NCI-H526 treated with DMSO at 0.1 percent for 48 hours (cell line): ENCODE measurements around the gene NCOA4.
"Not testable (repeated sequence)": the region's sequence is repeated elsewhere in the genome, so short reads cannot be mapped to it uniquely, and the experiment has no call there.

Experiments
- DNase-seq: peaks from one replicate; lab custom pipeline; 2025; lab: John Stamatoyannopoulos, UW

NCOA4 gene

DNA sequence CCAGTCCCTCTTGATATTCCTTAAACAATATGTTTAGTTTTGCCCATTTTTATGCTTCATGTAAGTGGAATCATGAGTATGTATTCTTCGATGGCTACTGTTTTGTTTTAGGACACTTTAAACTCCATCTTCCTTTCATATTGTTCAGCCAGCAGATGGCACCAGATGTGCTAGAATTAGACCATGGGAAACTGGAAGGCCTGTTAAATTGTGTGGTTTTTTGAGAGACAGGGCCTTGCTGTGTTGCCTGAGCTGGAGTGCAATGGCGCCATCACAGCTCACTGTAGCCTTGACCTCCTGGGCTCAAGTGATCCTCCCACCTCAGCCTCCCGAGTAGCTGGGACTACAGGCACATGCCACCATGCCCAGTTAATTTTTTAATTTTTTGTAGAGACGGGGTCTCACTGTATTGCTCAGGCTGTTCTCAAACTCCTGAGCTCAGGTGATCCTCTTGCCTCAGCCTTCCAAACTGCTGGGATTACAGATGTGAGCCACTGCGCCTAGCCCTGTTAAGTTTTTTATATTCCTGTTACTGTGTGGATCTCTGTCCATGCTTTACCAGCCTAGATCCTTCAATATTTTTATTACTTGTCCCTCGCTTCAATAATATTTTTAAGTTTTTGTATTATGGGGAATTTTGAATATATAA lies 46.8 kb downstream of the NCOA4 start:
- not testable (repeated sequence) for DNase-seq

DNA sequence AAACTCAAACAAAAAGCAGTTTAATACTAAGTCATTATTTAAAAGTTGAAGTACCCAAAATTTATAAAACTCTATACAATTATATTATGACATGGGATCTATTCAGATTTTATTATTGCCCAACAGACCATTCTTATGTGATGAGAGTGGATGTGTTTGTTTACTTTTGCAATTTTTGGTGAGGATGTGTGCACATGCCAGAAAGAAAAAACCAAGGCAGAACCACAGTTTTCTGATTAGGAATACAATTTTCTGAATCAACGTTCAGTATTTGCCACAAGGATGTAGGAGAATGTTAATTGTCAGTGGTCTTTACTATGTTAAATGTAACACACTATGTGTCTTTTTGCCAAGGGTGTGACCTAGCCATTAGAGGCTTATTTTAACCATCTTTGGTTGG lies 49.1 kb downstream of the NCOA4 start:
- not testable (repeated sequence) for DNase-seq

DNA sequence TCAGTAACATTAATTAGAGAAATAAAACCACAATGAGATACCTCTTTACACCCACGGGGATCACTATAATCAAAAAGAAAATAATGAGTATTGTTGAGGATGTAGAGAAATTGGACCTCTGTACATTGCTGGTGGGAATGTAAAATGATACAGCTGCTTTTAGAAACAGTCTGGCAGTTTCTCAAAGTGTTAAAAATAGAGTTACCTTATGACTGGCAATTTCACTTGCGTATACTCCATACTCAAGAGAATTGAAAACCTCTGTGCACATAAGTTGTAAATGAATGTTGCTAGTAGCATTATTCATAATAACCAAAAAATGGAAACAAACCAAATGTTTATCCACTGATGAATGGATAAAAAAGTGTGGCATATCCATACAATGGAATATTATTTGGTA lies 51.9 kb downstream of the NCOA4 start:
- DNase-seq: not testable (repeated sequence)

DNA sequence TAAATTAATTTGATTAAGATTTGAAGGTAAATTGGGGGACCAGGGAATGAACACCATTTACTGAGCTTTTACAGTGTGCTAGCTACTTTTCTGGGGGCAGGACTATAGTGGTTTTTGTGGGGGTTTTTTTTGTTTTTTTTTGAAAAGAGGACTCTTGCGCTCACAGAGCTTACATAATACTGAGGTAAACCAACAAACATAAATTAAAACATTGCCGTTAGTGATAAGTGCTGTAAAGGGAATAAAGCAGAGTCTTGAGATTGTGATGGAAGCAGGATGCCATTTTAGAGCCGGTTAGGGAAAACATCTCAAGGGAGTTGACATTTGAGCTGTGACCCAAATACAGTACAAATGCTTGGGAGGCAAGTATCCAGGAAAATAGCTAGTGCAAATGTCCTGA lies 56.4 kb downstream of the NCOA4 start:
- not testable (repeated sequence) for DNase-seq

DNA sequence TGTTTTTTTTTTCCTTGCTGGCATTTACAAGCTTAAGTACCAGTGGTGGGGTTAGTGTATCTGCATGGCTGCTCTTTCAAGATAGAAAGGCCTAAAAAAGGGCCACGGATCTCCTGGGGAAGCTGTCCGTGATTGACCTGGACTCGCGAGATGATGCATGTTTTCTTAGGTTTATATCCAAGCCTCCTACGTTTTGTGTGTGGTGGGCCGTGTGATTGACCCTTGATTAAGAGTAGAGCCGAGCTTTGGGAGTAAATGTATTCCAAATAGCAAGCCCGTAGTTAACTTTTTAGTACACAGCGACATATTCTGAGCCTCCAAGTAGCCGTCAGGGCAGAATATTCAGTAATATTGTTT lies 57.6 kb downstream of the NCOA4 start:
- DNase-seq: not testable (repeated sequence)

DNA sequence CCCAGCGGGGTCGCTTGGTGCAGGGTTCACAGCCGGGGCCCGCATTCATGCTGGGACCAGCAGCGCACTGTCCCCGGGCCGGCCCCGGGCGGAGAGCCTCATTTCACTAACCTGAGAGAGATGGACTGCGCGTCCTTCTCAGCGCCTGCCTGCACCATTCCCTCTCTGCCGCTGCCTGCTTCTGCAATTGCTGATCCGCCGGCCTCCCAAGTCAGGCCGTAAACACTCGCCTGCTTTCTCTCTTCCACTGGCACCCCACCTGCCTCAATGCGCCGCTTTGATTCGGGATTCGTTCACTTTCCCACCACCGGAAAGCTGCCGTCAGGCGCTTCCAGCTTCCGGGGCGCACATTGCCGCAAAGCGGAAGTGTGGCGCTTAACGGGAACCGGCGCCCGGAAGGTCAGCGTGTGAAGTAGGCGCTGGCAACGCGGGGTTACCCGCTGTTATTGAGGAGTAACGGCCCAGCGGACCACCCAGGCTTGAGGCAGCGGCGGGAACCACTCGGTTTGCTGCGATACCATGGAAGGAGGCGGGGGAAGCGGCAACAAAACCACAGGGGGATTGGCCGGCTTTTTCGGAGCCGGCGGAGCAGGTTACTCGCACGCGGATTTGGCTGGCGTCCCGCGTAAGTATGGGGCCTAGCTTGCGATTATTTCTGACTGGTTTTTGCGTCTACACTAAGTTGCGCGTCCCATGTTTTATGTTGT lies 58.2 kb downstream of the NCOA4 start, which contains the start of gene TIMM23:
TIMM23 (plus strand) TSS at position 384 of the 707 bp plus-strand sequence; CDS start at position 520, 136 bp downstream.
- peak; percentile 11 for DNase-seq

DNA sequence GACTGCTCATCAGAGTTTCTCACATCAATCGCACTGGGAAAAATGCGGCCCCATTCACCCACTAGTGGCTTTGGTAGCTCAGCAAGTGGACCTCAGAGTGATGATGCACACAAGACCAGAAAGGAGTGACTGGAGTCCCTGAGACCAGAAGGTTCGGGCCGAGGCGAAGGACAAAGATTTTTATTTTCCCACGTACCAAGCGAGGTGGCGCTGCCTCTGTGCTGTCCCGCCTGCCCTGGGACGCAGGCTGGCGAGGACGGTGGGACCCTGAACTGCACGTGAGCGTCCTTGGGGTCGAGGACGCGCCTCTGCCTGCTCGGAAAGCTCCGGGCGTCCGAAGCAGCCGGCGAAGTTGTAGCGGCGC lies 58.7 kb downstream of the NCOA4 start:
- not testable (repeated sequence) for DNase-seq

DNA sequence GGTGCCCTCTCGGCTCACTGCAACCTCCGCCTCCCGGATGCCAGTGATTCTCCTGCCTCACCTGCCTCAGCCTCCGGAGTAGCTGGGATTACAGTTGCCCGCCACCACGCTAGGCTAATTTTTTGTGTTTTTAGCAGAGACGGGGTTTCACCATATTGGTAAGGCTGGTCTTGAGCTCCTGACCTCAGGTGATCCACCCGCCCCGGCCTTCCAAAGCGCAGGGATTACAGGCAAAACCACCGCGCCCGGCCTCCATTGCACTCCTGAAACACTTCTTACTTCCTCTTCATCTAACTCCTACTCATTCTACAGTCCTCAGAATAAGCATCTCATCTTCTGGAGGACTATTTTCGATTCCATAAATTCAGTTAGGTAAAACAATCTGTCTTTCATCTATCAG lies 59.4 kb downstream of the NCOA4 start:
- not testable (repeated sequence) for DNase-seq

DNA sequence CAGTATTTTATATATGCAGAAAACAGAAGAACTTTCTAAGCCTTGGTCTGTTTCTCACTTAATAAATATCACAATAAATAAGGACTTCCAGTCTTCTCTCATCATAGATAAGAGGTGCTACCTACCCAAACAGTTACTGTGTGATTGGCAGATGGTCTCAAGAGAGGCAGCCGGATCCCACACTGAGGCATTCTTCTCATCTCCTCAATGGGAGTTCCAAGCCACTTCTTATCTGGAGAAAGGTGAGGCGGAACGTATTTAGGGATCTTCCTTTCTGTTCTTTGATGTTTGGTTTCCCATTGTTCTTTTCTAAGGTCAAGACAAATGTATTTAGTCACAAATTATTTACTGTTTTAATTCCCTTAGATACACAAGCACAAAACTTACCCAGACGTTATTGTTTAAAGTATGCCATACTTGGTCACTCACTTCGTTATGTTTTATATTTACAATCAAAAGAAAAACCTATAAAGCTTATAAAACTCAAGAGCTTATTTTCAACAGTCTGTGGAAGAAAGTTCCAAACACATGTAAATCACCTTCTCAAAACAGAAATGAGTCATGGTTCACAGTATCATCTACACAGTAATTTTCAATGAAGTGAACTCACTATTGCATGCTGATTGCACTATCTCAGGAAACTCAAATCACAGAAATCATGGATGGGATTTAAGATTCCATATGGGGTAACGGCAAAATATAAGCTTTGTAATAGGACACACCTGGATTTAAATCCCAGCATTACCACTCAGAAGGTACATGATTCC lies 67.6 kb downstream of the NCOA4 start:
- DNase-seq: not testable (repeated sequence)

DNA sequence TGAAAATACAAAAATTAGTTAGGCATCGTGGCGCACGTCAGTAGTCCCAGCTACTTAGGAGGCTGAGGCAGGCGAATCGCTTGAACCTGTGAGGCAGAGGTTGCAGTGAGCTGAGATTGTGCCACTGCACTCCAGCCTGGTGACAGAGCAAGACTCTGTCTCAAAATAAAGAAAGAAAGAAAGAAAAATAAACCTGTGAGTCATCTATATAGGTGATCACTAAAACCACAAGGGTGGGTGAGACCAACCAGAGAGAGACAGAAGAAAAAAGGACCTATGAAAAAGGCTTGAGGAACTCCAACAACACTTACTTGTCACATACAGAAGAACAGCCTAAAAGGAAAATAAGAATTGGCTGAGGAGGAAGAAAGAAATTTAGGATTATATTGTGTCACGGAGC lies 72.5 kb downstream of the NCOA4 start:
- DNase-seq: not testable (repeated sequence)

DNA sequence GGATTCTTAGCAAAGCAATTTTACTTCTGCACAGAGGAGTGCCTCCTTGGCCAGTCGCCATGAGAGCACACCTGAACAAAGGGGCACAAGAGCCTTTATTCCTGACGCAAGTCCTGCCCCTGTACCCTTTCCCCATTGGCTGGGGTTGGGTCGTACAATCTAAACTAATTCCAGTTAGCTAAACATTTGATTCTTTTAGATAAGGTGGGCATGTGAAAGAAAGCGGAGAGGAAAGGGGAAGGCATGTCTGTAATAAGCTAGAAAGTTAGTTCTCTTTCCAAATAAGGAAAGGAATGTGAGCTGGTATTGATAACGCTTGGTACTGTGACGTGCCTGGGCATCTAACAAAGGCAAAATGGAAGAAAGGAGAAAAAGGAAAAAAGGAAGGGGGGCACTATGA lies 73.8 kb downstream of the NCOA4 start:
- DNase-seq: not testable (repeated sequence)
